Keratinocyte (primary cell): ENCODE data around the gene LIX1. TPM values are rescaled to one million over a fixed set of nuclear protein-coding genes. Genes with fewer than 3 reads are reported as not detected.

ENCODE experiments used
- DNase-seq: peaks from one replicate; pipeline ENCODE4 v3.0.0-alpha.2; 2011; ENCODE audit warnings: low read depth, missing footprints, low spot score
- FAIRE-seq: peaks from 2 replicates; lab custom pipeline; 2011; peaks lifted over from hg19 to GRCh38; lab: Jason Lieb, UNC
- H2AFZ ChIP-seq: 2 replicates; pipeline ENCODE4 v1.6.0; 2012; ENCODE audit warnings: low read length, control low read depth, inconsistent platforms; ENCODE audit not compliant: control insufficient read depth
- H3K27ac ChIP-seq: 2 replicates; pipeline ENCODE4 v1.5.1; 2011; ENCODE audit warnings: low read length; ENCODE audit not compliant: control insufficient read depth, insufficient read depth
- H3K27me3 ChIP-seq: 3 replicates; pipeline ENCODE4 v1.6.0; 2011; ENCODE audit warnings: low read length; ENCODE audit not compliant: control insufficient read depth, insufficient read depth; ENCODE audit errors: extremely low read depth
- H3K36me3 ChIP-seq, 2 experiments: 2 replicates in 1 of 2; 3 replicates in 1 of 2; pipeline ENCODE4 v1.5.1; 2011; ENCODE audit warnings: low read length in 2 of 2, mild to moderate bottlenecking in 1 of 2; ENCODE audit not compliant: control insufficient read depth in 2 of 2, insufficient read depth in 2 of 2; ENCODE audit errors: extremely low read depth in 1 of 2
- H3K4me1 ChIP-seq: 3 replicates; pipeline ENCODE4 v1.5.1; 2011; ENCODE audit warnings: low read length; ENCODE audit not compliant: control insufficient read depth, insufficient read depth; ENCODE audit errors: extremely low read depth
- H3K4me2 ChIP-seq: 3 replicates; pipeline ENCODE4 v1.6.0; 2011; ENCODE audit warnings: low read depth, low read length; ENCODE audit not compliant: control insufficient read depth, insufficient read depth; ENCODE audit errors: extremely low read depth
- H3K4me3 ChIP-seq, 3 experiments: fragments of 200-600 bp in 1 of 3; sonication (generic) in 1 of 3; 2 replicates in 2 of 3; 3 replicates in 1 of 3; pipeline ENCODE4 v1.5.1; 2011 to 2016; ENCODE audit warnings: low read length in 3 of 3, mild to moderate bottlenecking in 3 of 3, control low read depth in 2 of 3, inconsistent platforms in 1 of 3, low read depth in 1 of 3, mixed read lengths in 1 of 3, mixed run types in 1 of 3, moderate library complexity in 1 of 3; ENCODE audit not compliant: control insufficient read depth in 2 of 3, insufficient read depth in 2 of 3; ENCODE audit errors: extremely low read depth in 1 of 3
- H3K79me2 ChIP-seq: 2 replicates; pipeline ENCODE4 v1.6.0; 2012; ENCODE audit warnings: low read length; ENCODE audit not compliant: control insufficient read depth, insufficient read depth
- H3K9ac ChIP-seq: 3 replicates; pipeline ENCODE4 v1.6.0; 2011; ENCODE audit warnings: low read length; ENCODE audit not compliant: control insufficient read depth, insufficient read depth; ENCODE audit errors: extremely low read depth
- H3K9me1 ChIP-seq: 3 replicates; pipeline ENCODE4 v1.6.0; 2011; ENCODE audit warnings: low read length; ENCODE audit not compliant: control insufficient read depth, insufficient read depth; ENCODE audit errors: extremely low read depth
- H3K9me3 ChIP-seq: 2 replicates; pipeline ENCODE4 v1.5.1; 2012; ENCODE audit warnings: low read depth, low read length; ENCODE audit not compliant: control insufficient read depth
- H4K20me1 ChIP-seq: 3 replicates; pipeline ENCODE4 v1.6.0; 2011; ENCODE audit warnings: low read length; ENCODE audit not compliant: control insufficient read depth, insufficient read depth; ENCODE audit errors: extremely low read depth
- EZH2 ChIP-seq: IDR thresholded peaks from one replicate; pipeline ENCODE4 v1.6.1; 2012; ENCODE audit warnings: inconsistent platforms, mild to moderate bottlenecking, low read length, moderate library complexity
- dilution Hi-C: fragments of 300-500 bp; cut with MboI; formaldehyde crosslinking; loops from one replicate; pipeline ENCODE4 v1.7.0; 2020; ENCODE audit warnings: low sequenced_read_pairs; ENCODE audit not compliant: extremely low pct_ligation_motif_present
- polyA plus RNA-seq, 5 experiments: library from polyadenylated mRNA; depleted of rRNA in 3 of 5; stranded (reverse) in 3 of 5; stranded (forward) in 1 of 5; unstranded in 1 of 5; fragments of >200 nt; gene quantifications; 1 replicate in 1 of 5; 2 replicates in 3 of 5; 3 replicates in 1 of 5; pipeline versions ENCODE4 v1.2.1 to v1.2.3, GENCODE V29; 2011 to 2012; ENCODE audit warnings: missing spikeins in 2 of 5, low read depth in 1 of 5, low replicate concordance in 1 of 5
- TF ChIP-seq, protein P1 (sequence below), 3 experiments: IDR thresholded peaks in 1 of 3; conservative IDR thresholded peaks in 1 of 3; optimal IDR thresholded peaks in 1 of 3; 2 replicates in 2 of 3; 3 replicates in 1 of 3; pipeline versions ENCODE3 to v1.5.1; 2011; ENCODE audit warnings: low read length in 3 of 3, mild to moderate bottlenecking in 3 of 3, moderate library complexity in 2 of 3, control low read depth in 1 of 3, inconsistent platforms in 1 of 3; ENCODE audit not compliant: insufficient read depth in 2 of 3; ENCODE audit errors: extremely low read depth in 1 of 3

The LIX1 gene
- polyA plus RNA-seq, 1 donor (not counting 4 experiments of a cell fraction or from before 2014, with no cell fraction given): not detected

DNA sequence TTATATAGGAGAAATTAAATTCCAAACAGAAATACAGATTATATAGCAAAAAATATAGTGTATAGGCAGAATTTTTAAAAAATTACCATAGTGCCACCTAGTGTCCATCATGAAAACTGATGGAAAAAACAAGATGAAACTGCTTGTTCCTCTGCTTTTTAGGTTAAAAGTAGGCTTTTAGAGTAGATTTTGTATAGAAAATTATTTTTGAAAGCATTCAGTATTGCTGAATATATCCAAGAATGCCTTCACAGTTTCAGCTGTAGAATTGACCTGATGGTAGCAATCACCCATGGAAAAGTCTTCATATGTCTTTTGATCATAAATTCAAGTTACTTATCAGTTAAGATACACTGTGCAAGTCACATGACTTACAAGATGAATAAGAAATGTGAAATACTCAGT, 21.0 kb upstream of the LIX1 start:
- Histone ChIP-seq H4K20me1 (no peaks in the 10 kb centered on the region), H3K36me3 (peaks cover 6 to 11% of the 10 kb centered on the region in 2 experiments), H3K9me3 (no peaks in the 10 kb centered on the region), H3K27ac (no peak overlapping the region), H3K9ac (no peak overlapping the region), H3K79me2 (no peaks in the 10 kb centered on the region), H2AFZ (no peak overlapping the region), H3K27me3 (no peaks in the 10 kb centered on the region), H3K4me3 (no peak overlapping the region), H3K9me1 (no peaks in the 10 kb centered on the region), H3K4me1 (no peaks in the 10 kb centered on the region), H3K4me2 (no peak overlapping the region)
- dilution Hi-C loops: loop anchor here (25.0 kb wide), 1 partner anchor 126 kb away; no protein-coding TSS in a partner anchor
- DNase-seq (no peak), FAIRE-seq (no peak)
- no peak for TF ChIP-seq EZH2
- TF ChIP-seq, protein P1, sequence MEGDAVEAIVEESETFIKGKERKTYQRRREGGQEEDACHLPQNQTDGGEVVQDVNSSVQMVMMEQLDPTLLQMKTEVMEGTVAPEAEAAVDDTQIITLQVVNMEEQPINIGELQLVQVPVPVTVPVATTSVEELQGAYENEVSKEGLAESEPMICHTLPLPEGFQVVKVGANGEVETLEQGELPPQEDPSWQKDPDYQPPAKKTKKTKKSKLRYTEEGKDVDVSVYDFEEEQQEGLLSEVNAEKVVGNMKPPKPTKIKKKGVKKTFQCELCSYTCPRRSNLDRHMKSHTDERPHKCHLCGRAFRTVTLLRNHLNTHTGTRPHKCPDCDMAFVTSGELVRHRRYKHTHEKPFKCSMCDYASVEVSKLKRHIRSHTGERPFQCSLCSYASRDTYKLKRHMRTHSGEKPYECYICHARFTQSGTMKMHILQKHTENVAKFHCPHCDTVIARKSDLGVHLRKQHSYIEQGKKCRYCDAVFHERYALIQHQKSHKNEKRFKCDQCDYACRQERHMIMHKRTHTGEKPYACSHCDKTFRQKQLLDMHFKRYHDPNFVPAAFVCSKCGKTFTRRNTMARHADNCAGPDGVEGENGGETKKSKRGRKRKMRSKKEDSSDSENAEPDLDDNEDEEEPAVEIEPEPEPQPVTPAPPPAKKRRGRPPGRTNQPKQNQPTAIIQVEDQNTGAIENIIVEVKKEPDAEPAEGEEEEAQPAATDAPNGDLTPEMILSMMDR (optimal IDR thresholded peaks at IDR 0.05 in 1 of 3, IDR thresholded peaks at IDR 0.05 in 1 of 3, conservative IDR thresholded peaks at IDR 0.05 in 1 of 3; ENCODE audit: extremely low read depth in 1 of 3, insufficient read depth in 2 of 3, low read length in 3 of 3): peak in 2 of 3 experiments; percentile 31 to 48

DNA sequence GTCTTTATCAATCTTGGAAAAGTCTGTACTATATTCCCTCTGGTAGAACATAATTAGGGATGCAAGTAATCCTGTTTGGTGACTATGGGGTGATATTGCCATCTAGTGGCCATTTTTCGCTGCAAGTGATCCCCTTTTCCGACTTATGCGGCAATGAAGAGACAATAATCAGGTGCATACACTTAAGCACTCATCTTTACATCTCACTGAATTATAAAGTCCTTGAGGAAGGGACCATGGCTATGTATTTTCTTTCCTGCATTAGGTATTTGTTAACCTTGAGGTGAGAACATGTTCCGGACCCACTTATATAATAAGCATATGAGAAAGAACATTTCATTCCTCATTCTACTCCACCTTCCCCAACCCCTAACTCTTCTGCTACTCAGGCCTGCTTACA, 19.6 kb upstream of the LIX1 start:
- TF ChIP-seq, protein P1 (optimal IDR thresholded peaks at IDR 0.05 in 1 of 3, IDR thresholded peaks at IDR 0.05 in 1 of 3, conservative IDR thresholded peaks at IDR 0.05 in 1 of 3; ENCODE audit: extremely low read depth in 1 of 3, insufficient read depth in 2 of 3, low read length in 3 of 3): peak; percentile 76 to 84 (median 82)
- TF ChIP-seq EZH2: no peak
- Histone ChIP-seq H3K4me1 (no peaks in the 10 kb centered on the region), H4K20me1 (no peaks in the 10 kb centered on the region), H3K79me2 (no peaks in the 10 kb centered on the region), H3K9me1 (no peaks in the 10 kb centered on the region), H3K9ac (no peak overlapping the region), H3K27me3 (no peaks in the 10 kb centered on the region), H3K4me3 (no peak overlapping the region), H3K4me2 (no peak overlapping the region), H3K36me3 (peaks cover 6% of the 10 kb centered on the region in 2 experiments), H3K9me3 (no peaks in the 10 kb centered on the region), H2AFZ (no peak overlapping the region), H3K27ac (no peak overlapping the region)
- FAIRE-seq (peak; percentile 67), DNase-seq (peak; percentile 56)
- dilution Hi-C loops: loop anchor here (25.0 kb wide), 1 partner anchor 125 kb away; no protein-coding TSS in a partner anchor
